Measurements from ENCODE around the gene MLC1. TPM values are rescaled to one million over a fixed set of nuclear protein-coding genes. Genes with fewer than 3 reads are reported as not detected.

MLC1 gene
- total RNA-seq, 4 donors from 2014 or later = 0.42 TPM; not detected in 3

DNA sequence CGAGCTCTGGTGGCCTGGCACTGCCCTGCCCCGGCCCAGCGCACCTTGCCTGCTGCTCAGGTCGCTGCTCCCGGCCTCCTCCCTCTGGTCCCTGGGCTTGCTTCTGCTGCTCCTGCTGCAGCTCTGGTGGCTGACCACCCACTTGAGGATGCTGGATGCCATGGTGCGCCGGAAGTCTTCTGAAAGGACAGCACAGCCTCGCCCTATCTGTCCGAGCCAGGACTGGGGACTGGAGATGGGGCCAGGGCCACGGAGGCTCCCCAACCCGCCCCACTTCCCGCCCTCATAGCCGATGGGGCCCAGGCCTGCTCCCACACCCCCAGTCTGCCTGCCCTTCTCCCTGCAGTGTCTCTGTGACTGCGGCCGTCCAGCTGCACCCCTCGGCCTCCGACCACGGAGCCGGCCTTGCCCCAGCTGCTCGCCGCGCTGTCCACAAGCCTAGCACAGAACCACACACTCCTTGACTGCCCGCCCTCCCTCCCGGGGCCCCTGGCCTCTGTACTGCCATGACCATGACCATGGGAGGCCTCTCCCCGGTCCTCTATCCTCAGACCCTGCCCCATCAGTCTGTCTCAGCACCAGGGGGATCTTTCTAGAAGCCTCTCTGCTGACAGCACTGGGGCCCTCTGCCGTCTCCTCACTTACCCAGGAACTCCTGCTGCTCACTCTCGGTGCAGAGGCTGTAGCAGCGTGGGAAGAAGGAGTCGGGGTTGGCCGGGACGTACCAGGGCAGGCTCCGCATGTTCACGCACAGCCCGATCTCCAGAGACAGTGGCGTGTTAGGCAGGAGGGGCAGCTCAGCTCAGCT lies 39.8 kb downstream of the MLC1 start:
- DNase-seq (no peak), ATAC-seq (no peak)
- Histone ChIP-seq H3K27me3 (peaks cover 0 to 12% (median 12%) of the 10 kb centered on the region in 3 donors), H3K4me3 (no peak overlapping the region), H3K4me1 (no peaks in the 10 kb centered on the region), H3K9me3 (no peaks in the 10 kb centered on the region), H3K27ac (no peak overlapping the region), H3K36me3 (no peaks in the 10 kb centered on the region)
- intact Hi-C loops (cut with DNase I; ENCODE audit: low total_unique reads) (no loop called here), in situ Hi-C loops (cut with MboI; ENCODE audit: low sequenced_read_pairs in 4 of 4) (loop anchor here in 3 of 4 donors (25.0 kb wide), 1 partner anchor 283 kb away; no protein-coding TSS in a partner anchor)
- TF ChIP-seq, protein P1, sequence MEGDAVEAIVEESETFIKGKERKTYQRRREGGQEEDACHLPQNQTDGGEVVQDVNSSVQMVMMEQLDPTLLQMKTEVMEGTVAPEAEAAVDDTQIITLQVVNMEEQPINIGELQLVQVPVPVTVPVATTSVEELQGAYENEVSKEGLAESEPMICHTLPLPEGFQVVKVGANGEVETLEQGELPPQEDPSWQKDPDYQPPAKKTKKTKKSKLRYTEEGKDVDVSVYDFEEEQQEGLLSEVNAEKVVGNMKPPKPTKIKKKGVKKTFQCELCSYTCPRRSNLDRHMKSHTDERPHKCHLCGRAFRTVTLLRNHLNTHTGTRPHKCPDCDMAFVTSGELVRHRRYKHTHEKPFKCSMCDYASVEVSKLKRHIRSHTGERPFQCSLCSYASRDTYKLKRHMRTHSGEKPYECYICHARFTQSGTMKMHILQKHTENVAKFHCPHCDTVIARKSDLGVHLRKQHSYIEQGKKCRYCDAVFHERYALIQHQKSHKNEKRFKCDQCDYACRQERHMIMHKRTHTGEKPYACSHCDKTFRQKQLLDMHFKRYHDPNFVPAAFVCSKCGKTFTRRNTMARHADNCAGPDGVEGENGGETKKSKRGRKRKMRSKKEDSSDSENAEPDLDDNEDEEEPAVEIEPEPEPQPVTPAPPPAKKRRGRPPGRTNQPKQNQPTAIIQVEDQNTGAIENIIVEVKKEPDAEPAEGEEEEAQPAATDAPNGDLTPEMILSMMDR (IDR thresholded peaks at IDR 0.05 in 4 of 5, conservative IDR thresholded peaks at IDR 0.05 in 1 of 5) = no peak
- TF ChIP-seq POLR2A (IDR thresholded peaks at IDR 0.05) = no peak

DNA sequence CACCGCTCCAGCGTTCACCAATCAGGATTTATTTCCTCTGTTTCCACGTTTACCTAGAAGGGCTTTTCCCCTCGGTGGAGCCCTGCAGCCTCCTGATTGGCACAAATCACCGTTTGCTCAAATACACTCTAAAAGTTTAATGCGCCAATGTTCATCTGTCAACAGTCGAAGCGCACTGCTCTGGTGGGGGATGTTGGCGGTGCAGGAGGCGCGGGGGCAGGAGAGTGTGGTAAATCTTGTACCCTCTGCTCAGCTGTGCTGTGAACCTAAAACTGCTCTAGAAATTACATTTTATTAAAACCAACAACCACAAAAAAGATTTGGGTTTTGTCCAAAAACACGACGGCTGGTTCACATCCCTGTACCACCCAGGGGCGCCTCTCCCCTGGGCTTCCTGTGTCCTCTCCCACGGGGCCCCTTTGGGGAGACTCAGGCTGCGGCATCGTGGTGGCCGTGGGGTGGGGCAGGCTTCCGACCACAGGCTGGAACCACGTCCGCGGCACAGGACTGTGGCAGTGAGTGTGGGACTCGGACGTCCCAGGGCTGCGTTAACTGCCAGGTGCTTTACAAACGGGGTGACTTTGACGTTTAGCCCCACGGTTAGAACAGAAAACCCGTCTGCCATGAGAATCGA lies 40.6 kb downstream of the MLC1 start:
- ATAC-seq = no peak
- H3K4me1 ChIP-seq = no peaks in the 10 kb centered on the region
- H3K4me3 ChIP-seq = no peak overlapping the region
- no peaks in the 10 kb centered on the region for H3K36me3 ChIP-seq
- intact Hi-C loops (cut with DNase I; ENCODE audit: low total_unique reads) = no loop called here
- DNase-seq = no peak
- H3K27me3 ChIP-seq = peaks cover 0 to 12% (median 12%) of the 10 kb centered on the region in 3 donors
- no peaks in the 10 kb centered on the region for H3K9me3 ChIP-seq
- TF ChIP-seq, protein P1 (IDR thresholded peaks at IDR 0.05 in 4 of 5, conservative IDR thresholded peaks at IDR 0.05 in 1 of 5) = no peak
- no peak for TF ChIP-seq POLR2A (IDR thresholded peaks at IDR 0.05)
- H3K27ac ChIP-seq = no peak overlapping the region
- in situ Hi-C loops (cut with MboI; ENCODE audit: low sequenced_read_pairs in 4 of 4) = loop anchor here in 3 of 4 donors (25.0 kb wide), 1 partner anchor 282 kb away; no protein-coding TSS in a partner anchor

DNA sequence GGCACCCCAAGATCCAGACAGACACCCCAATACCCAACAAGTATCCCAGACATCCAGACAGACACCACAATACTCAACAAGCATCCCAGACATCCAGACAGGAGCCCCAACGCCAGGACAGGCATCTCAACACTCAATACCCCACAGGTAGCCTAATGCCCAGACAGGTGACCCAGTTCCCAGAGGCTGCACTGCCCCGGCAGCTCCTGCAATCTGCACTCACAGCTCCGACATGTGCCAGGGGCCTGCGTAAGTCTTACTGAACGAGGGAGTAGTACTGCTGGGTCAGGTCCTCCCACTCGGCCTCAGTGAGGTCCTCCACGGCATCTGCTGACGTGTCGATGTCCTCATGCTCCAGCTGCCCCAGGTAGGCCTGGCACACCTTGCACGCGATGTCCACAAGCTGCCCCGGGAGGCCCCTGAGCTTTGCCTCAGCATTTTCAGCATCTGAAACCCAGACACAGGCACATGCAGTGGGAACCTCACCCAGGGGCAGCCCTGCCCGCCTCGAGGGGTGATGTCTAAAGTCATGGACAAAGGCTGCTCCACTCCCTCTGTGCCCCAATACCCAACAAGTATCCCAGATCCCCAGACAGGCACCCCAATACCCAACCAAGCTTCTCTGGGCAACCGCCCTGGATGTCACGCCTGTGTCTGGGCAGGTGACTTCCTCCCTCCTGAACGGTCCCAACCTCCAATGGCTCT lies 43.7 kb downstream of the MLC1 start:
- H3K27me3 ChIP-seq = peaks cover 0 to 10% (median 8%) of the 10 kb centered on the region in 3 donors
- TF ChIP-seq, protein P1 (IDR thresholded peaks at IDR 0.05 in 4 of 5, conservative IDR thresholded peaks at IDR 0.05 in 1 of 5) = no peak
- TF ChIP-seq POLR2A (IDR thresholded peaks at IDR 0.05) = no peak
- H3K4me3 ChIP-seq = no peak overlapping the region
- in situ Hi-C loops (cut with MboI; ENCODE audit: low sequenced_read_pairs in 4 of 4) (loop anchor here in 3 of 4 donors (25.0 kb wide), 1 partner anchor 279 kb away; no protein-coding TSS in a partner anchor), intact Hi-C loops (cut with DNase I; ENCODE audit: low total_unique reads) (no loop called here)
- ATAC-seq = no peak
- no peaks in the 10 kb centered on the region for H3K36me3 ChIP-seq
- no peak for DNase-seq
- H3K4me1 ChIP-seq = no peaks in the 10 kb centered on the region
- H3K27ac ChIP-seq = no peak overlapping the region
- H3K9me3 ChIP-seq = no peaks in the 10 kb centered on the region

DNA sequence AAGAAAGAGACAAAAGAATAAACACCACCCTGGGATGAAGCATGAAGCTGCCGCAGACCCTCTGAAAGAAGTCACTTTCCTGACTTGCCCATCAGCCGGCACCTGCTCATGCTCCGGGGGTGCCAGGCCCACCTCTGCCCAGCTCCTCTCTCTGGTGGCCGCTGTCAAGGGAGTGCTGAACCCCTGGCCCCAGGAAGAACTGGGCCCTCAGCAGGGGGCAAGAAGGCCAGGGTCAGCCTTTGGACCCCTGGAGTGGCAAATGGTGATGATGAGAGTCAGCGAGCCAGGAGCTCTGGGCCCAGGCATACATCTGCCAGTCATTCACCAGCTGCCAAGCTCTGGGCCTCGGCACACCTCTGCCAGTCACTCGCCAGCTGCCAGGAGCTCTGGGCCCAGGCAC lies 44.5 kb downstream of the MLC1 start:
- peaks cover 0 to 5% (median 2%) of the 10 kb centered on the region in 3 donors for H3K27me3 ChIP-seq
- no peaks in the 10 kb centered on the region for H3K4me1 ChIP-seq
- in situ Hi-C loops (cut with MboI; ENCODE audit: low sequenced_read_pairs in 4 of 4) (loop anchor here in 3 of 4 donors (25.0 kb wide), 1 partner anchor 278 kb away; no protein-coding TSS in a partner anchor), intact Hi-C loops (cut with DNase I; ENCODE audit: low total_unique reads) (no loop called here)
- DNase-seq (no peak), ATAC-seq (no peak)
- H3K9me3 ChIP-seq = no peaks in the 10 kb centered on the region
- no peak overlapping the region for H3K4me3 ChIP-seq
- H3K36me3 ChIP-seq = no peaks in the 10 kb centered on the region
- no peak overlapping the region for H3K27ac ChIP-seq
- no peak for TF ChIP-seq POLR2A (IDR thresholded peaks at IDR 0.05)
- TF ChIP-seq, protein P1 (IDR thresholded peaks at IDR 0.05 in 4 of 5, conservative IDR thresholded peaks at IDR 0.05 in 1 of 5) = no peak
